ENCODE measurements around the gene CLIP1.

GRCh38 chr12:122423258-122424165 lies 1.0 kb upstream of the CLIP1 start:
- TF ChIP-seq CTCF (IDR thresholded peaks at IDR 0.05; ENCODE audit: low read depth, low read length, poor library complexity, severe bottlenecking), result no peak
- TF ChIP-seq EZH2phosphoT487 (IDR thresholded peaks at IDR 0.05; ENCODE audit: borderline replicate concordance, low read length), result no peak
